SK-N-SH treated with all-trans-retinoic acid at 6 μM for 48 hours (cell line): Measurements from ENCODE around the gene SRPRB.

Experiments
- ARNTL ChIP-seq: fragments of 450-650 bp; formaldehyde crosslinking; IDR thresholded peaks from 2 replicates; pipeline ENCODE4 v1.5.0; 2020; ENCODE audit warnings: low read depth, mild to moderate bottlenecking, moderate library complexity, borderline replicate concordance
- BACH2 ChIP-seq: fragments of 250-450 bp; sonication (Bioruptor Pico); IDR thresholded peaks from 2 replicates; pipeline ENCODE4 v1.9.0; 2021; ENCODE audit warnings: mild to moderate bottlenecking, borderline replicate concordance
- CREB5 ChIP-seq: fragments of 250-450 bp; sonication (Bioruptor Pico); IDR thresholded peaks from 2 replicates; pipeline ENCODE4 v1.5.1; 2020; ENCODE audit warnings: low read depth, mild to moderate bottlenecking, moderate library complexity
- ESRRG ChIP-seq: fragments of 250-450 bp; sonication (Bioruptor Pico); IDR thresholded peaks from 2 replicates; pipeline ENCODE4 v1.6.1; 2021; ENCODE audit warnings: mild to moderate bottlenecking
- GLIS3 ChIP-seq: fragments of 250-450 bp; sonication (Bioruptor Pico); IDR thresholded peaks from 2 replicates; pipeline ENCODE4 v1.5.0; 2020; ENCODE audit warnings: mild to moderate bottlenecking, moderate library complexity
- PATZ1 ChIP-seq: fragments of 250-450 bp; sonication (Bioruptor Pico); IDR thresholded peaks from 2 replicates; pipeline ENCODE4 v1.8.0; 2020; ENCODE audit warnings: mild to moderate bottlenecking, moderate library complexity, borderline replicate concordance
- RARB ChIP-seq: fragments of 250-450 bp; sonication (Bioruptor Pico); IDR thresholded peaks from 2 replicates; pipeline ENCODE4 v1.8.0; 2021; ENCODE audit warnings: mild to moderate bottlenecking, moderate library complexity
- SNAI2 ChIP-seq: fragments of 250-450 bp; sonication (Bioruptor Pico); IDR thresholded peaks from 2 replicates; pipeline ENCODE4 v1.5.0; 2020; ENCODE audit warnings: mild to moderate bottlenecking, moderate library complexity
- TCF4 ChIP-seq: fragments of 250-450 bp; sonication (Bioruptor Pico); IDR thresholded peaks from 2 replicates; pipeline ENCODE4 v1.8.0; 2021; ENCODE audit warnings: mild to moderate bottlenecking, moderate library complexity, borderline replicate concordance
- ZC3H10 ChIP-seq: fragments of 250-450 bp; sonication (Bioruptor Pico); IDR thresholded peaks from 2 replicates; pipeline ENCODE4 v1.5.1; 2021; ENCODE audit warnings: mild to moderate bottlenecking, moderate library complexity
- ZFP3 ChIP-seq: fragments of 250-450 bp; sonication (Bioruptor Pico); IDR thresholded peaks from 2 replicates; pipeline ENCODE4 v1.5.0; 2020; ENCODE audit warnings: mild to moderate bottlenecking, moderate library complexity

GRCh38 chr3:133840055-133840737, 34.6 kb downstream of the SRPRB start:
- TF ChIP-seq ESRRG (CRISPR knock-in tag), result no peak
- no peak for TF ChIP-seq BACH2
- TF ChIP-seq ARNTL, result no peak
- TF ChIP-seq ZFP3 (CRISPR knock-in tag), result no peak
- no peak for TF ChIP-seq RARB (CRISPR knock-in tag)
- TF ChIP-seq PATZ1, result no peak
- no peak for TF ChIP-seq SNAI2
- TF ChIP-seq TCF4 (CRISPR knock-in tag), result no peak
- no peak for TF ChIP-seq ZC3H10 (CRISPR knock-in tag)
- TF ChIP-seq GLIS3 (CRISPR knock-in tag), result no peak
- TF ChIP-seq CREB5, result no peak
